NB4 (cell line): ENCODE measurements around the gene ADGRL3.

Experiments
- CTCF ChIP-seq: IDR thresholded peaks from one replicate; pipeline ENCODE4 v1.5.1; 2012; ENCODE audit warnings: low read depth, low read length
- MAX ChIP-seq: IDR thresholded peaks from 2 replicates; pipeline ENCODE4 v1.6.1; 2011; ENCODE audit warnings: low read depth, low read length

GRCh38 chr4:61214680-61215079, 14.6 kb downstream of the ADGRL3 start:
- TF ChIP-seq CTCF (no peak), MAX (no peak)
